SU-DHL-6 (cell line): Measurements from ENCODE around the gene CRYGS.
"Not testable (repeated sequence)": the region's sequence is repeated elsewhere in the genome, so short reads cannot be mapped to it uniquely, and the experiment has no call there.

Experiments used
- H2AFZ ChIP-seq: fragments of 200-600 bp; sonication (generic); 2 replicates; pipeline ENCODE4 v1.6.1; 2014; ENCODE audit warnings: low read depth, mild to moderate bottlenecking, moderate library complexity, mixed read lengths, antibody characterized with exemption, low read length; ENCODE audit not compliant: severe bottlenecking
- H3F3A ChIP-seq: fragments of 200-600 bp; shearing (Covaris generic); 2 replicates; pipeline ENCODE4 v1.6.0; 2016; ENCODE audit warnings: antibody characterized with exemption, mild to moderate bottlenecking; ENCODE audit not compliant: insufficient read depth
- H3K27ac ChIP-seq: fragments of 200-600 bp; sonication (generic); 2 replicates; pipeline ENCODE4 v1.5.1; 2016; ENCODE audit warnings: low read depth, mild to moderate bottlenecking, low read length, moderate library complexity, mixed read lengths
- H3K27me3 ChIP-seq: fragments of 200-600 bp; sonication (generic), shearing (Covaris generic); 2 replicates; pipeline ENCODE4 v1.6.0; 2014; ENCODE audit warnings: mild to moderate bottlenecking, low read length
- H3K36me3 ChIP-seq: fragments of 200-600 bp; sonication (generic); 2 replicates; pipeline ENCODE4 v1.6.1; 2014; ENCODE audit warnings: mild to moderate bottlenecking, low read length, mixed read lengths
- H3K4me2 ChIP-seq: fragments of 300-600, 200-600 bp; shearing (Covaris generic), sonication (generic); 2 replicates; pipeline ENCODE4 v1.6.0; 2014; ENCODE audit warnings: low read length, low read depth, mild to moderate bottlenecking; ENCODE audit not compliant: poor library complexity, severe bottlenecking
- H3K4me3 ChIP-seq: fragments of 200-600 bp; sonication (generic); 2 replicates; pipeline ENCODE4 v1.5.1; 2014; ENCODE audit warnings: antibody characterized with exemption, low read length, mild to moderate bottlenecking, mixed read lengths; ENCODE audit not compliant: insufficient read depth, poor library complexity, severe bottlenecking
- H3K79me2 ChIP-seq: fragments of 200-600 bp; sonication (generic); 2 replicates; pipeline ENCODE4 v1.6.1; 2014; ENCODE audit warnings: mild to moderate bottlenecking, low read length, moderate library complexity; ENCODE audit not compliant: insufficient read depth
- H3K9ac ChIP-seq: fragments of 200-600 bp; sonication (generic); 2 replicates; pipeline ENCODE4 v1.7.0; 2014; ENCODE audit warnings: mild to moderate bottlenecking, low read length
- H3K9me2 ChIP-seq: fragments of 200-600 bp; sonication (generic); replicated peaks from 2 replicates; pipeline ENCODE4 v1.6.1; 2014; ENCODE audit warnings: low read length; ENCODE audit not compliant: insufficient read depth
- H3K9me3 ChIP-seq: fragments of 200-600 bp; sonication (generic); 2 replicates; pipeline ENCODE4 v1.6.1; 2014; ENCODE audit warnings: low read length, mixed read lengths; ENCODE audit not compliant: insufficient read depth
- H4K20me1 ChIP-seq: fragments of 200-600 bp; sonication (generic); 2 replicates; pipeline ENCODE4 v1.6.1; 2014; ENCODE audit warnings: low read depth, mild to moderate bottlenecking, antibody characterized with exemption, low read length, moderate library complexity, mixed read lengths
- CTCF ChIP-seq: fragments of 200-600 bp; sonication (generic); IDR thresholded peaks from one replicate; pipeline ENCODE4 v1.5.1; 2017; ENCODE audit warnings: antibody characterized with exemption, mild to moderate bottlenecking, low read length, moderate library complexity; ENCODE audit not compliant: insufficient read depth, poor library complexity, severe bottlenecking
- EZH2phosphoT487 ChIP-seq: fragments of 200-600 bp; sonication (generic), shearing (Covaris generic); conservative IDR thresholded peaks from 2 replicates; pipeline ENCODE4 v1.6.1; 2018; ENCODE audit warnings: mild to moderate bottlenecking, antibody characterized with exemption, low read length, moderate library complexity, mixed read lengths

CRYGS gene

DNA sequence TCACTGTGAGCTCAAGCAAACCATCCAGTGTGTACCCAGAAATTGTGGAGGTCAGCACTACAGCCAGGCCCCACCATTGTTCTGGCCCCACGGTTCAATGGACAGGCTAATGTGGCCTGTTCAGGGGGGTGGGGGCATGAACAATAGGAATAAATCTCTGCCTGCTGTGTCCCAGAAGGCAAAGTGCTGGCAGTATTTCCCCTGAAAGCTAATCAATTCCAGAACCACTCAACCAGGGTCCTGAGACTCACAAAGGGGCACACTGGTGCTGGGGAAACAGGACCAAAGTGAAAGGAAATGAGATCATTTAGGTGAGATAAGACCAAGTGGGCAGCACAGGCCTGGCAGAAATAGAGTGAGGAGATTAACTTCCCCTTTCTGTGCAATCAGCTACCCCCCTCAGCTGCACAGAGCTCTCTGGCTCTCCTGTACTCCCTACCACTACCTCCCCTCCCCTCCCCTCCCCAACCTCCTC is 11.5 kb downstream of the CRYGS start:
- Histone ChIP-seq H4K20me1 (no peaks in the 10 kb centered on the region), H3K4me3 (no peak overlapping the region), H3K27me3 (no peaks in the 10 kb centered on the region), H3K4me2 (peak overlapping the region; percentile 51), H3K9ac (peak overlapping the region; percentile 44), H2AFZ (peak overlapping the region; percentile 58), H3K36me3 (no peaks in the 10 kb centered on the region), H3F3A (peaks cover 17% of the 10 kb centered on the region), H3K79me2 (no peaks in the 10 kb centered on the region), H3K9me2 (no peaks in the 10 kb centered on the region), H3K27ac (peak overlapping the region; percentile 87), H3K9me3 (no peaks in the 10 kb centered on the region)
- TF ChIP-seq EZH2phosphoT487 (no peak), CTCF (no peak)

DNA sequence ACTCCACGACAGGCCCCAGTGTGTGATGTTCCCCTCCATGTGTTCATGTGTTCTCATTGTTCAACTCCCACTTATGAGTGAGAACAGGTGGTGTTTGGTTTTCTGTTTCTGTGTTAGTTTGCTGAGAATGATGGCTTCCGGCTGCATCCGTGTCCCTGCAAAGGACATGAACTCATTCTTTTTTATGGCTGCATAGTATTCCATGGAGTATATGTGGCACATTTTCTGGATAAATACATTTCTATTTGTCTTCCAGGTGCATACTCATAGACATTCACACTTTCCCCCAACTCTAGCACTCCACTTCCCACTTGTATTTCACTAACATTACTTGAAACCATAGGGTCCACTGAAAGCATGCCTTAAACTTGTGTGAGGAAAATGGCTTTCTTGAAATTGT is 12.5 kb downstream of the CRYGS start:
- not testable (repeated sequence) for H3K9ac ChIP-seq, H3K36me3 ChIP-seq, H3K4me2 ChIP-seq, H4K20me1 ChIP-seq, H2AFZ ChIP-seq, H3K79me2 ChIP-seq, H3K27ac ChIP-seq, H3K4me3 ChIP-seq, H3K9me3 ChIP-seq, H3K27me3 ChIP-seq, H3K9me2 ChIP-seq
- peaks cover 17% of the 10 kb centered on the region for H3F3A ChIP-seq

DNA sequence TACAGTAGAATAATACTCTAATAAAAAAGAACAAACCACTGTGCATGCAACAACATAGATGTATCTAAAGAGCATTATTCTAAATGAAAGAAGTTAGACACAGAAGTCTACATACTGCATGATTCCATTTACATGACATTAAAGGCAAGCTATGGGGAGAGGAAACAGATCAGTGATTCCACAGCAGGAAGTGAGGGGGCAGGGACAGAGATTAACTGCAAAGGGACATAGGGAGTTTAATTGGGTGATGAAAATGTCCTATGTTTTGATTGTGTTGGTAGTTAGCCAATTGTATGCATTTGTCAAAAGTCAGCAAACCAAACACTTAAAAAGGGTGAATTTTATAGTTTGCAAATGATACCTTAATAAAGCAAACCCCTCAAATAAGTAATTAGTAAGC is 13.8 kb downstream of the CRYGS start:
- Histone ChIP-seq H3K4me3 (no peak overlapping the region), H3K9me2 (no peaks in the 10 kb centered on the region), H3K4me2 (no peak overlapping the region), H4K20me1 (no peaks in the 10 kb centered on the region), H3K9me3 (no peaks in the 10 kb centered on the region), H3F3A (peaks cover 17% of the 10 kb centered on the region), H3K79me2 (no peaks in the 10 kb centered on the region), H3K27me3 (no peaks in the 10 kb centered on the region), H3K36me3 (no peaks in the 10 kb centered on the region), H3K9ac (no peak overlapping the region), H2AFZ (no peak overlapping the region), H3K27ac (no peak overlapping the region)
- no peak for TF ChIP-seq CTCF
- no peak for TF ChIP-seq EZH2phosphoT487

GRCh38 chr3:186529201-186529999 is 14.8 kb downstream of the CRYGS start:
- no peaks in the 10 kb centered on the region for H3K36me3 ChIP-seq
- no peak overlapping the region for H3K4me3 ChIP-seq
- H3K79me2 ChIP-seq, result no peaks in the 10 kb centered on the region
- H3K9me2 ChIP-seq, result no peaks in the 10 kb centered on the region
- H3K9me3 ChIP-seq, result no peaks in the 10 kb centered on the region
- no peak for TF ChIP-seq EZH2phosphoT487
- TF ChIP-seq CTCF, result no peak
- no peak overlapping the region for H2AFZ ChIP-seq
- no peak overlapping the region for H3K9ac ChIP-seq
- no peaks in the 10 kb centered on the region for H3K27me3 ChIP-seq
- H3K4me2 ChIP-seq, result no peak overlapping the region
- peaks cover 14% of the 10 kb centered on the region for H3F3A ChIP-seq
- no peaks in the 10 kb centered on the region for H4K20me1 ChIP-seq
- no peak overlapping the region for H3K27ac ChIP-seq
